Measurements from ENCODE around the gene PHAX. TPM values are rescaled to one million over a fixed set of nuclear protein-coding genes. Genes with fewer than 3 reads are reported as not detected.
A peak's percentile ranks its signal among the peaks of the same experiment; 100 is the strongest.
"Not testable (repeated sequence)": the region's sequence is repeated elsewhere in the genome, so short reads cannot be mapped to it uniquely, and the experiment has no call there.

PHAX gene, protein sequence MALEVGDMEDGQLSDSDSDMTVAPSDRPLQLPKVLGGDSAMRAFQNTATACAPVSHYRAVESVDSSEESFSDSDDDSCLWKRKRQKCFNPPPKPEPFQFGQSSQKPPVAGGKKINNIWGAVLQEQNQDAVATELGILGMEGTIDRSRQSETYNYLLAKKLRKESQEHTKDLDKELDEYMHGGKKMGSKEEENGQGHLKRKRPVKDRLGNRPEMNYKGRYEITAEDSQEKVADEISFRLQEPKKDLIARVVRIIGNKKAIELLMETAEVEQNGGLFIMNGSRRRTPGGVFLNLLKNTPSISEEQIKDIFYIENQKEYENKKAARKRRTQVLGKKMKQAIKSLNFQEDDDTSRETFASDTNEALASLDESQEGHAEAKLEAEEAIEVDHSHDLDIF
- 44.7 TPM for total RNA-seq

DNA sequence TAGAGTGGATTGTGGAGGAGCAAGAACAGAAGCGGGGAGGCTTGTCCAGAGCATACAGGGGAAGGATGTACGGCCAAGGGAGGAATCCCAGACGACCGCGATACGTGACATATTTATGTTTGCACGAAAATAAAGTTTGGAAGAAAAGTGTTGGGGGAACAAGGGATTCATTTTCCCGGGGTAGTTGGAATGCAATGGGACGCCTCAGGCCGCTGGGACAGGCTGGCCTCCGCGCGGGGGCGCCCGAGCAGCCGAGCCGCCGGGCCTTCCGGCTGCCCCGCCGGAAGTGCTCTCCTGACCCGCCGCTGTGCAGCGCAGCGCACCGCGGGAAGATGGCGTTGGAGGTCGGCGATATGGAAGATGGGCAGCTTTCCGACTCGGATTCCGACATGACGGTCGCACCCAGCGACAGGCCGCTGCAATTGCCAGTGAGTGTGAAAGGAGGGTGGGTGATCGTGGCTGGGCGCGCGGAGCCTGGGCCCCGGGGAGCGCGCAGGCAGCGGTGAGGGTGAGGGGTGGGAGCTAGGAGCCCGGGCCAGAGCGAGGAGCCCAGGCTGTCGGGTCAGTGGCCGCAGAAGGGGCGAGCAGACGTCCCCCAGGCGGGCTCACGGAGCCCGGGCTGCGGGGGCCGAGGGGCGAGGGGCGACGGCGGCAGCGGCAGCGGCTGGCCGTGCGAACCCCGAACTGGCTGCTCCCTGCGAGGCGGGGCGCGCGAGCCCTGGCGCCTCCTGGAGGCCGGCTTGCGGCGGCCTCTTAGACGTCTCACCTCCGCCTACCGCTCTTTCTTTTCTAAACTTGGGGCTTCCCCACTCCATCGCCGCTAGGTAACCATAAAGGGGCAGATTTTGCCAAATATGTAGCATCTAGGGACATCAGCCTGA lies at the start of gene PHAX:
PHAX (plus strand) TSS at position 317 of the 881 bp plus-strand sequence; CDS start at position 333, 16 bp downstream.
- no peak for DNase-seq (ENCODE audit: extremely low spot score in 2 of 2)
- TF ChIP-seq, protein P1, sequence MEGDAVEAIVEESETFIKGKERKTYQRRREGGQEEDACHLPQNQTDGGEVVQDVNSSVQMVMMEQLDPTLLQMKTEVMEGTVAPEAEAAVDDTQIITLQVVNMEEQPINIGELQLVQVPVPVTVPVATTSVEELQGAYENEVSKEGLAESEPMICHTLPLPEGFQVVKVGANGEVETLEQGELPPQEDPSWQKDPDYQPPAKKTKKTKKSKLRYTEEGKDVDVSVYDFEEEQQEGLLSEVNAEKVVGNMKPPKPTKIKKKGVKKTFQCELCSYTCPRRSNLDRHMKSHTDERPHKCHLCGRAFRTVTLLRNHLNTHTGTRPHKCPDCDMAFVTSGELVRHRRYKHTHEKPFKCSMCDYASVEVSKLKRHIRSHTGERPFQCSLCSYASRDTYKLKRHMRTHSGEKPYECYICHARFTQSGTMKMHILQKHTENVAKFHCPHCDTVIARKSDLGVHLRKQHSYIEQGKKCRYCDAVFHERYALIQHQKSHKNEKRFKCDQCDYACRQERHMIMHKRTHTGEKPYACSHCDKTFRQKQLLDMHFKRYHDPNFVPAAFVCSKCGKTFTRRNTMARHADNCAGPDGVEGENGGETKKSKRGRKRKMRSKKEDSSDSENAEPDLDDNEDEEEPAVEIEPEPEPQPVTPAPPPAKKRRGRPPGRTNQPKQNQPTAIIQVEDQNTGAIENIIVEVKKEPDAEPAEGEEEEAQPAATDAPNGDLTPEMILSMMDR (IDR thresholded peaks at IDR 0.05), result peak; percentile 32 to 79 (median 36)
- TF ChIP-seq POLR2A (IDR thresholded peaks at IDR 0.05) (no peak), POLR2AphosphoS5 (IDR thresholded peaks at IDR 0.05; ENCODE audit: insufficient read depth in 1 of 2, low read depth in 1 of 2) (peak in 1 of 2 donors; percentile 59)
- peaks cover 0 to 24% of the 10 kb centered on the region in 2 donors for H3K36me3 ChIP-seq
- H3K9me3 ChIP-seq, result no peaks in the 10 kb centered on the region
- H3K4me1 ChIP-seq, result peaks cover 44% of the 10 kb centered on the region
- no peaks in the 10 kb centered on the region for H3K27me3 ChIP-seq
- peak within 1 kb of the TSS; percentile 82 to 95 for H3K4me3 ChIP-seq
- intact Hi-C loops (cut with DNase I), result no loop called here
- peak within 1 kb of the TSS; percentile 88 for H3K27ac ChIP-seq

DNA sequence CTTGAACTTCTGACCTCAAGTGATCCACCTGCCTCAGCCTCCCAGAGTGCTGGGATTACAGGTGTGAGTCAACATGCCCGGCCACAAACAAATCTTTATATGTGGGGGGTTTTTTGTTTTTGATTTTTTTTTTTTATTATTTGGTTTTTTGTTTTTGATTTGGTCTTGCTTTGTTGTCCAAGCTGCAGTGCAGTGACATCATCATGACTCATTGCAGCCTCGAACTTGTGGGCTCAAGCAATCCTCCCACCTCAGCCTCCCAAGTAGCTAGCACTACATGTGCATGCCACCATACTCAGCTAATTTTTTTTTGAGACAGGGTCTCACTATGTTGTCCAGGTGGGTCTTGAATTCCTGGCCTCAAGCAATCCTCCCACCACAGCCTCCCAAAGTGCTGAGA lies 48.1 kb upstream of the PHAX start:
- peaks cover 0 to 77% of the 10 kb centered on the region in 2 donors for H3K36me3 ChIP-seq
- H3K9me3 ChIP-seq, result no peaks in the 10 kb centered on the region
- no peak overlapping the region for H3K4me3 ChIP-seq
- H3K4me1 ChIP-seq, result no peaks in the 10 kb centered on the region
- TF ChIP-seq POLR2AphosphoS5 (IDR thresholded peaks at IDR 0.05; ENCODE audit: insufficient read depth in 1 of 2, low read depth in 1 of 2) (no peak), POLR2A (IDR thresholded peaks at IDR 0.05) (no peak)
- TF ChIP-seq, protein P1 (IDR thresholded peaks at IDR 0.05), result no peak
- DNase-seq (ENCODE audit: extremely low spot score in 2 of 2), result no peak
- no peak overlapping the region for H3K27ac ChIP-seq
- no peaks in the 10 kb centered on the region for H3K27me3 ChIP-seq
- intact Hi-C loops (cut with DNase I), result no loop called here

DNA sequence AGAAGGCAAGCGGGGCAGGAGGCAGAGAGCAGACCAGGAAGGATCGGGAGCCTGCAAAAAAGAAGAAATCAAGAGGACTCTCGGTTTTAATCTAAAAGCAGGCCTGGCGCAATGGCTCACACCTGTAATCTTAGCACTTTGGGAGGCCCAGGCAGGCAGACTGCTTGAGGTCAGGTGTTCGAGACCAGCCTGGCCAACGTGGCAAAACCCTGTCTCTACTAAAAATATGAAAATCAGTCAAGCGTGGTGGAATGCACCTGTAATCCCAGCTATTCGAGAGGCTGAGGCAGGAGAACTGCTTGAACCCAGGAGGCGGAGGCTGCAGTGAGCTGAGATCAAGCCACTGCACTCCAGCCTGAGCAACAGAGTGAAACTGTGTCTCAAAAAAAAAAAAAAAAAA lies 45.6 kb upstream of the PHAX start:
- DNase-seq (ENCODE audit: extremely low spot score in 2 of 2), result peak in 1 of 2 donors; percentile 58
- H3K27ac ChIP-seq; H3K4me1 ChIP-seq; intact Hi-C loops (cut with DNase I); H3K9me3 ChIP-seq; H3K27me3 ChIP-seq; H3K4me3 ChIP-seq: not testable (repeated sequence)
- H3K36me3 ChIP-seq, result peaks cover 0 to 80% of the 10 kb centered on the region in 2 donors

DNA sequence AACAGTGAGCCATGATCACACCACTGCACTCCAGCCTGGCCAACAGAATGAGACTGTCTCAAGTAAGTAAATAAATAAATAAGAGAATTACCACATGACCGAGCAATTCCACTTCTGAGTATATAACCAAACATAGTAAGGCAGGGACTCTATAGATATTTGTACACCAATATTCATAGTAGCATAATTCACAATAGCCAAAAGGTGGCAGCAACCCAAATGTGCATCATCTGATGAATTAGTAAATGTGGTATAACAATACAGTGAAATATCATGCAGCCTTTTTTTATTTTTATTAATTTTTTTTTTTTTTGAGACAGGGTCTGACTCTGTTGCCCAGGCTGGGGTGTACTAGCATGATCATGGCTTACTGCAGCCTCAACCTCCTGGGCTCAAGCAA lies 38.8 kb upstream of the PHAX start:
- intact Hi-C loops (cut with DNase I), result no loop called here
- H3K27ac ChIP-seq, result no peak overlapping the region
- H3K4me3 ChIP-seq, result no peak overlapping the region
- no peaks in the 10 kb centered on the region for H3K9me3 ChIP-seq
- H3K27me3 ChIP-seq, result no peaks in the 10 kb centered on the region
- no peak for DNase-seq (ENCODE audit: extremely low spot score in 2 of 2)
- peaks cover 0 to 30% of the 10 kb centered on the region in 2 donors for H3K36me3 ChIP-seq
- H3K4me1 ChIP-seq, result no peaks in the 10 kb centered on the region
- TF ChIP-seq POLR2AphosphoS5 (IDR thresholded peaks at IDR 0.05; ENCODE audit: insufficient read depth in 1 of 2, low read depth in 1 of 2) (no peak), POLR2A (IDR thresholded peaks at IDR 0.05) (no peak)
- TF ChIP-seq, protein P1 (IDR thresholded peaks at IDR 0.05), result no peak

DNA sequence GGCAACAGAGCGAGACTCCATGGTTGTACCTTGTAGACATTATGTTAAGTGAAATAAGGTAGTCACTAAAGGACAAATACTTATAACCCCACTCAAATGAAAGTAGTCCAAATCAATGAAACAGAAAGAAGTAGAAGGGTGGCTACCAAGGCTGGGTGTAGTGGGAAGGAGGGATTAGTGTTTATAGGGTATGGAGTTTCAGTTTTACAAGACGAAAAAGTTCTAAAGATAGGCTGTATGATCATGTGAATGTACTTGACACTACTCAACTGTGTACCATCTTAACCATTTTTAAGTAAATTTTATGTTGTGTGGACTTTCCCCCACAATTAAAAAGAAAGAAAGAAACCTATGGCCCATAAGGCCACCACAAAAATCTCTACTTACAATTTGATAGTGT lies 37.9 kb upstream of the PHAX start:
- H3K36me3 ChIP-seq, result peaks cover 0 to 31% of the 10 kb centered on the region in 2 donors
- no peaks in the 10 kb centered on the region for H3K27me3 ChIP-seq
- no peaks in the 10 kb centered on the region for H3K9me3 ChIP-seq
- TF ChIP-seq POLR2A (IDR thresholded peaks at IDR 0.05) (no peak), POLR2AphosphoS5 (IDR thresholded peaks at IDR 0.05; ENCODE audit: insufficient read depth in 1 of 2, low read depth in 1 of 2) (no peak)
- TF ChIP-seq, protein P1 (IDR thresholded peaks at IDR 0.05), result no peak
- H3K27ac ChIP-seq, result no peak overlapping the region
- no peaks in the 10 kb centered on the region for H3K4me1 ChIP-seq
- no peak overlapping the region for H3K4me3 ChIP-seq
- DNase-seq (ENCODE audit: extremely low spot score in 2 of 2), result no peak
- intact Hi-C loops (cut with DNase I), result no loop called here
